WERI-Rb-1 (cell line): ENCODE data around the gene RTN4RL1.

Source experiments
- DNase-seq: peaks from one replicate; pipeline ENCODE4 v3.0.0-alpha.2; 2020
- H3K27ac ChIP-seq: fragments of 250-450 bp; sonication (Bioruptor Pico); 2 replicates; pipeline ENCODE4 v1.5.1; 2020; ENCODE audit warnings: mild to moderate bottlenecking, moderate library complexity
- H3K27me3 ChIP-seq: fragments of 250-450 bp; sonication (Bioruptor Pico); 2 replicates; pipeline ENCODE4 v1.5.1; 2021; ENCODE audit warnings: mild to moderate bottlenecking, low read depth, moderate library complexity; ENCODE audit not compliant: insufficient read depth, severe bottlenecking
- H3K36me3 ChIP-seq: fragments of 250-450 bp; sonication (Bioruptor Pico); 2 replicates; pipeline ENCODE4 v1.5.1; 2020; ENCODE audit warnings: mild to moderate bottlenecking, moderate library complexity
- H3K4me3 ChIP-seq: 2 replicates; pipeline ENCODE4 v1.5.1; 2011; ENCODE audit warnings: low read depth, mild to moderate bottlenecking, control low read depth, low read length
- H3K9me3 ChIP-seq: fragments of 250-450 bp; sonication (Bioruptor Pico); 2 replicates; pipeline ENCODE4 v1.5.1; 2021; ENCODE audit warnings: mild to moderate bottlenecking, moderate library complexity; ENCODE audit not compliant: severe bottlenecking
- CTCF ChIP-seq: IDR thresholded peaks from 2 replicates; pipeline ENCODE4 v1.5.1; 2011; ENCODE audit warnings: low read depth, mild to moderate bottlenecking, control low read depth, inconsistent platforms, low read length

RTN4RL1 gene

GRCh38 chr17:1972487-1973160 is 52.5 kb downstream of the RTN4RL1 start:
- no peak for DNase-seq
- no peak for TF ChIP-seq CTCF
- no peak overlapping the region for H3K4me3 ChIP-seq
- no peaks in the 10 kb centered on the region for H3K27me3 ChIP-seq
- no peaks in the 10 kb centered on the region for H3K9me3 ChIP-seq
- H3K27ac ChIP-seq, result no peak overlapping the region
- no peaks in the 10 kb centered on the region for H3K36me3 ChIP-seq

GRCh38 chr17:1970843-1971384 is 54.2 kb downstream of the RTN4RL1 start:
- Histone ChIP-seq H3K4me3 (no peak overlapping the region), H3K27me3 (no peaks in the 10 kb centered on the region), H3K9me3 (no peaks in the 10 kb centered on the region), H3K36me3 (no peaks in the 10 kb centered on the region), H3K27ac (no peak overlapping the region)
- no peak for TF ChIP-seq CTCF
- DNase-seq, result no peak

- Histone ChIP-seq H3K36me3 (no peaks in the 10 kb centered on the region), H3K9me3 (no peaks in the 10 kb centered on the region), H3K27me3 (no peaks in the 10 kb centered on the region), H3K4me3 (no peak overlapping the region), H3K27ac (no peak overlapping the region)
- no peak for DNase-seq
- TF ChIP-seq CTCF, result no peak
Observed at GRCh38 chr17:1969712-1970111, 55.4 kb downstream of the RTN4RL1 start.

GRCh38 chr17:1967213-1967612 is 57.9 kb downstream of the RTN4RL1 start:
- no peaks in the 10 kb centered on the region for H3K36me3 ChIP-seq
- no peak overlapping the region for H3K4me3 ChIP-seq
- peak; percentile 67 for DNase-seq
- no peaks in the 10 kb centered on the region for H3K9me3 ChIP-seq
- no peaks in the 10 kb centered on the region for H3K27me3 ChIP-seq
- no peak for TF ChIP-seq CTCF
- H3K27ac ChIP-seq, result no peak overlapping the region

- no peak for DNase-seq
- no peaks in the 10 kb centered on the region for H3K27me3 ChIP-seq
- TF ChIP-seq CTCF, result no peak
- H3K9me3 ChIP-seq, result no peaks in the 10 kb centered on the region
- no peak overlapping the region for H3K4me3 ChIP-seq
- H3K36me3 ChIP-seq, result no peaks in the 10 kb centered on the region
- H3K27ac ChIP-seq, result no peak overlapping the region
Observed at GRCh38 chr17:1966274-1967086, 58.7 kb downstream of the RTN4RL1 start.
